ENCODE data around the gene CAPZB.

Gene CAPZB

DNA sequence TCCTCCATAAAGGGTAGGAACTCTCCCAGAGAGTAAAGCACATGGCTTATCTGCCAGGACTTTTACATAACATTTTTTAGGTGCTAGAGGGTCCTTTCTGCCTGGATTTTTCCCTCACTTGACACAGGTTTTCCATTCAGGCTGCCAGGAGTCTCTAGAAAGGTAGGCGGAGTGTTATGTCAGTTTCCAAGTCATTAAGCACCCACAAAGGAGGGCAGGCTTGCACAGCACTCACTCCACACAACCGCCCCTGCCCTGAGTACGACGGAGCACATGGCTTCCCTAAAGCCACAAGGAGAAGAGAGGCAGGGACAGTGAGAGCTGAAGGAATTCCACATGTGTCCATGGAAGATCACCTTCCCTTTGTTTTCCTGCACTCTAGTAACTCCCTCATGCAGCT, 55.7 kb downstream of the CAPZB start:
- Histone ChIP-seq H3K9ac (ENCODE audit: low read length) (no peak overlapping the region), H3K4me2 (ENCODE audit: low read depth, low read length) (no peak overlapping the region), H4K20me1 (ENCODE audit: insufficient read depth, low read length) (peaks cover 10% of the 10 kb centered on the region; the same call in 1 of the 2 replicates), H3K79me2 (ENCODE audit: low read length) (peaks cover 93% of the 10 kb centered on the region), H3K9me2 (replicated peaks; ENCODE audit: insufficient read depth, low read length) (no peaks in the 10 kb centered on the region), H3K4me3 (ENCODE audit: low read length) (no peak overlapping the region), H3K36me3 (replicated peaks; ENCODE audit: insufficient read depth, low read length) (no peaks in the 10 kb centered on the region), H3K27me3 (replicated peaks; ENCODE audit: insufficient read depth, low read length) (no peaks in the 10 kb centered on the region), H3K9me3 (replicated peaks; ENCODE audit: insufficient read depth, low read length) (no peaks in the 10 kb centered on the region), H3F3A (ENCODE audit: insufficient read depth, low read length) (no peaks in the 10 kb centered on the region), H3K27ac (ENCODE audit: low read length) (no peak overlapping the region), H3K4me1 (ENCODE audit: low read length) (no peaks in the 10 kb centered on the region), H2AFZ (ENCODE audit: low read length) (no peak overlapping the region)
- TF ChIP-seq EZH2 (optimal IDR thresholded peaks at IDR 0.05; ENCODE audit: low read depth, low read length) = no peak
- no peak for TF ChIP-seq CTCF (IDR thresholded peaks at IDR 0.05; ENCODE audit: low read length)
- TF ChIP-seq EZH2phosphoT487 (IDR thresholded peaks at IDR 0.05; ENCODE audit: low read length) = no peak
- DNase-seq = no peak

GRCh38 chr1:19427087-19427781, 58.1 kb downstream of the CAPZB start:
- H3K36me3 ChIP-seq (replicated peaks; ENCODE audit: insufficient read depth, low read length) = no peaks in the 10 kb centered on the region
- H3K9me2 ChIP-seq (replicated peaks; ENCODE audit: insufficient read depth, low read length) = no peaks in the 10 kb centered on the region
- no peaks in the 10 kb centered on the region for H3K9me3 ChIP-seq (replicated peaks; ENCODE audit: insufficient read depth, low read length)
- H3K9ac ChIP-seq (ENCODE audit: low read length) = no peak overlapping the region
- H2AFZ ChIP-seq (ENCODE audit: low read length) = no peak overlapping the region
- H3K27me3 ChIP-seq (replicated peaks; ENCODE audit: insufficient read depth, low read length) = no peaks in the 10 kb centered on the region
- no peak overlapping the region for H3K4me2 ChIP-seq (ENCODE audit: low read depth, low read length)
- H3K79me2 ChIP-seq (ENCODE audit: low read length) = peaks cover 92% of the 10 kb centered on the region
- no peaks in the 10 kb centered on the region for H3K4me1 ChIP-seq (ENCODE audit: low read length)
- no peak overlapping the region for H3K4me3 ChIP-seq (ENCODE audit: low read length)
- TF ChIP-seq EZH2phosphoT487 (IDR thresholded peaks at IDR 0.05; ENCODE audit: low read length) (no peak), CTCF (IDR thresholded peaks at IDR 0.05; ENCODE audit: low read length) (no peak), EZH2 (optimal IDR thresholded peaks at IDR 0.05; ENCODE audit: low read depth, low read length) (no peak)
- DNase-seq = no peak
- no peaks in the 10 kb centered on the region for H3F3A ChIP-seq (ENCODE audit: insufficient read depth, low read length)
- H4K20me1 ChIP-seq (ENCODE audit: insufficient read depth, low read length) = peaks cover 10% of the 10 kb centered on the region; the same call in 1 of the 2 replicates
- H3K27ac ChIP-seq (ENCODE audit: low read length) = no peak overlapping the region

- no peaks in the 10 kb centered on the region for H3K9me3 ChIP-seq (replicated peaks; ENCODE audit: insufficient read depth, low read length)
- peaks cover 10% of the 10 kb centered on the region; the same call in 1 of the 2 replicates for H4K20me1 ChIP-seq (ENCODE audit: insufficient read depth, low read length)
- no peaks in the 10 kb centered on the region for H3K36me3 ChIP-seq (replicated peaks; ENCODE audit: insufficient read depth, low read length)
- H3K4me2 ChIP-seq (ENCODE audit: low read depth, low read length) = no peak overlapping the region
- H3F3A ChIP-seq (ENCODE audit: insufficient read depth, low read length) = no peaks in the 10 kb centered on the region
- no peak overlapping the region for H3K9ac ChIP-seq (ENCODE audit: low read length)
- H3K79me2 ChIP-seq (ENCODE audit: low read length) = peaks cover 93% of the 10 kb centered on the region
- no peak for DNase-seq
- H3K27me3 ChIP-seq (replicated peaks; ENCODE audit: insufficient read depth, low read length) = no peaks in the 10 kb centered on the region
- H3K4me3 ChIP-seq (ENCODE audit: low read length) = no peak overlapping the region
- TF ChIP-seq EZH2 (optimal IDR thresholded peaks at IDR 0.05; ENCODE audit: low read depth, low read length) (no peak), EZH2phosphoT487 (IDR thresholded peaks at IDR 0.05; ENCODE audit: low read length) (no peak), CTCF (IDR thresholded peaks at IDR 0.05; ENCODE audit: low read length) (no peak)
- H3K4me1 ChIP-seq (ENCODE audit: low read length) = no peaks in the 10 kb centered on the region
- H3K27ac ChIP-seq (ENCODE audit: low read length) = no peak overlapping the region
- H3K9me2 ChIP-seq (replicated peaks; ENCODE audit: insufficient read depth, low read length) = no peaks in the 10 kb centered on the region
- H2AFZ ChIP-seq (ENCODE audit: low read length) = no peak overlapping the region
These were observed 58.8 kb downstream of the CAPZB start for GRCh38 chr1:19426294-19427086.
